H1 (cell line): ENCODE measurements around the gene SLC13A4. TPM values are rescaled to one million over a fixed set of nuclear protein-coding genes. Genes with fewer than 3 reads are reported as not detected.

ENCODE experiments used
- CTCF ChIA-PET: fragments of 300-600 bp; sonication (Branson Sonifier 250); formaldehyde crosslinking; loops from one replicate; lab custom pipeline; 2021; ENCODE audit not compliant: partially characterized antibody; lab: Charles Lee
- POLR2A ChIA-PET: fragments of 300-600 bp; sonication (Branson Sonifier 250); formaldehyde crosslinking; loops from one replicate; lab custom pipeline; 2021; ENCODE audit warnings: inconsistent platforms; ENCODE audit not compliant: partially characterized antibody; lab: Charles Lee
- DNase-seq, 2 experiments: peaks; one replicate each; pipeline versions ENCODE4 v3.0.0 to v3.0.0-alpha.2; 2010 to 2022; ENCODE audit warnings: low spot score in 2 of 2, low read depth in 1 of 2, mixed read lengths in 1 of 2
- FAIRE-seq: peaks from 2 replicates; lab custom pipeline; 2011; peaks lifted over from hg19 to GRCh38; lab: Jason Lieb, UNC
- H2AFZ ChIP-seq: 2 replicates; pipeline ENCODE4 v1.8.1; 2012; ENCODE audit warnings: low read length, inconsistent platforms
- H2AK5ac ChIP-seq: 2 replicates; pipeline ENCODE4 v1.6.1; 2013; ENCODE audit warnings: low read depth, low read length
- H2BK120ac ChIP-seq: replicated peaks from 2 replicates; pipeline ENCODE3; 2013; ENCODE audit warnings: low read depth, low read length, inconsistent platforms
- H2BK12ac ChIP-seq: 2 replicates; pipeline ENCODE4 v1.6.1; 2013; ENCODE audit warnings: low read depth, low read length
- H2BK15ac ChIP-seq: 2 replicates; pipeline ENCODE4 v1.6.1; 2013; ENCODE audit warnings: low read length
- H2BK20ac ChIP-seq: 2 replicates; pipeline ENCODE4 v1.6.1; 2013; ENCODE audit warnings: low read length
- H2BK5ac ChIP-seq: 2 replicates; pipeline ENCODE4 v1.6.1; 2013; ENCODE audit warnings: low read depth, low read length
- H3K14ac ChIP-seq: 2 replicates; pipeline ENCODE4 v1.6.1; 2013; ENCODE audit warnings: inconsistent platforms; ENCODE audit not compliant: insufficient read length
- H3K18ac ChIP-seq: 2 replicates; pipeline ENCODE4 v1.6.1; 2013; ENCODE audit warnings: low read length; ENCODE audit errors: extremely low read depth
- H3K23ac ChIP-seq: 2 replicates; pipeline ENCODE4 v1.6.1; 2013; ENCODE audit warnings: inconsistent platforms; ENCODE audit not compliant: insufficient read length
- H3K23me2 ChIP-seq: 2 replicates; pipeline ENCODE4 v1.6.1; 2013; ENCODE audit warnings: low read depth, low read length
- H3K27ac ChIP-seq: 2 replicates; pipeline ENCODE4 v1.6.1; 2011; ENCODE audit warnings: low read depth, low read length, inconsistent platforms
- H3K27me3 ChIP-seq, 4 experiments: replicated peaks in 1 of 4; 1 replicate in 1 of 4; 2 replicates in 3 of 4; pipeline versions ENCODE4 v1.6.1 to v1.8.1; 2011 to 2013; ENCODE audit warnings: low read length in 3 of 4, mild to moderate bottlenecking in 3 of 4, inconsistent platforms in 2 of 4, mixed read lengths in 2 of 4, moderate library complexity in 1 of 4; ENCODE audit not compliant: control insufficient read depth in 3 of 4, insufficient read depth in 3 of 4; ENCODE audit errors: extremely low read depth in 1 of 4
- H3K36me3 ChIP-seq, 4 experiments: 2 replicates each; pipeline versions ENCODE4 v1.6.1 to v1.8.1; 2011 to 2013; ENCODE audit warnings: mild to moderate bottlenecking in 4 of 4, low read length in 3 of 4, moderate library complexity in 2 of 4, control low read depth in 1 of 4, inconsistent platforms in 1 of 4; ENCODE audit not compliant: insufficient read depth in 4 of 4, control insufficient read depth in 2 of 4
- H3K4ac ChIP-seq: replicated peaks from 2 replicates; pipeline ENCODE3; 2013; ENCODE audit warnings: low read length, low read depth, mixed read lengths, inconsistent platforms; ENCODE audit not compliant: insufficient read length
- H3K4me1 ChIP-seq, 4 experiments: replicated peaks in 1 of 4; 1 replicate in 1 of 4; 2 replicates in 3 of 4; pipeline versions ENCODE4 v1.6.1 to v1.8.1; 2011 to 2013; ENCODE audit warnings: low read length in 3 of 4, inconsistent platforms in 2 of 4, mixed read lengths in 1 of 4; ENCODE audit not compliant: insufficient read depth in 4 of 4, control insufficient read depth in 3 of 4
- H3K4me2 ChIP-seq, 2 experiments: 2 replicates each; pipeline versions ENCODE4 v1.6.1 to v1.8.1; 2011 to 2013; ENCODE audit warnings: low read depth in 2 of 2, low read length in 2 of 2, control low read depth in 1 of 2, inconsistent platforms in 1 of 2, mild to moderate bottlenecking in 1 of 2; ENCODE audit not compliant: insufficient read depth in 1 of 2
- H3K4me3 ChIP-seq, 4 experiments: fragments of 200-600, 300-600 bp in 1 of 4; sonication (generic), shearing (Covaris generic), sonication (Bioruptor Twin) in 1 of 4; 2 replicates each; pipeline versions ENCODE4 v1.5.1 to v1.8.1; 2011 to 2016; ENCODE audit warnings: low read length in 4 of 4, low read depth in 3 of 4, control low read depth in 2 of 4, inconsistent platforms in 2 of 4, mild to moderate bottlenecking in 2 of 4, mixed read lengths in 1 of 4, moderate library complexity in 1 of 4; ENCODE audit not compliant: insufficient read depth in 2 of 4; ENCODE audit errors: extremely low read depth in 1 of 4
- H3K56ac ChIP-seq: replicated peaks from 2 replicates; pipeline ENCODE3; 2013; ENCODE audit warnings: low read depth, mild to moderate bottlenecking, mixed read lengths, low read length, inconsistent platforms; ENCODE audit not compliant: insufficient read length
- H3K79me1 ChIP-seq: 2 replicates; pipeline ENCODE4 v1.6.1; 2013; ENCODE audit warnings: low read depth, low read length, control low read depth
- H3K79me2 ChIP-seq, 2 experiments: 2 replicates each; pipeline versions ENCODE4 v1.6.1 to v1.8.1; 2012 to 2013; ENCODE audit warnings: low read length in 2 of 2, mild to moderate bottlenecking in 2 of 2, inconsistent platforms in 1 of 2; ENCODE audit not compliant: insufficient read depth in 2 of 2, control insufficient read depth in 1 of 2
- H3K9ac ChIP-seq, 4 experiments: replicated peaks in 1 of 4; 1 replicate in 1 of 4; 2 replicates in 3 of 4; pipeline versions ENCODE4 v1.6.1 to v1.8.1; 2011 to 2013; ENCODE audit warnings: low read depth in 3 of 4, low read length in 3 of 4, control low read depth in 2 of 4, mild to moderate bottlenecking in 2 of 4, moderate library complexity in 2 of 4, inconsistent platforms in 1 of 4; ENCODE audit errors: extremely low read depth in 1 of 4
- H3K9me3 ChIP-seq, 2 experiments: 2 replicates each; pipeline versions ENCODE4 v1.6.1 to v1.8.1; 2012 to 2013; ENCODE audit warnings: mild to moderate bottlenecking in 2 of 2, moderate library complexity in 2 of 2, control low read depth in 1 of 2, inconsistent platforms in 1 of 2, low read depth in 1 of 2, low read length in 1 of 2, mixed read lengths in 1 of 2; ENCODE audit not compliant: insufficient read depth in 2 of 2
- H4K20me1 ChIP-seq, 2 experiments: replicated peaks in 1 of 2; 2 replicates each; pipeline versions ENCODE3 to v1.8.1; 2011 to 2013; ENCODE audit warnings: inconsistent platforms in 2 of 2, low read length in 2 of 2, mild to moderate bottlenecking in 1 of 2; ENCODE audit not compliant: insufficient read depth in 2 of 2, control insufficient read depth in 1 of 2
- H4K5ac ChIP-seq: 2 replicates; pipeline ENCODE4 v1.6.1; 2013; ENCODE audit warnings: low read length, low read depth, mixed read lengths, inconsistent platforms; ENCODE audit not compliant: insufficient read length
- H4K8ac ChIP-seq: 2 replicates; pipeline ENCODE4 v1.8.0; 2013; ENCODE audit warnings: mild to moderate bottlenecking, moderate library complexity, low read length, inconsistent platforms; ENCODE audit not compliant: insufficient read depth; ENCODE audit errors: extremely low read depth
- H4K91ac ChIP-seq: replicated peaks from 2 replicates; pipeline ENCODE3; 2013; ENCODE audit warnings: low read length, mixed read lengths, inconsistent platforms; ENCODE audit not compliant: insufficient read length
- MAFK ChIP-seq: IDR thresholded peaks from 2 replicates; pipeline ENCODE4 v1.6.1; 2012; ENCODE audit warnings: low read depth, mild to moderate bottlenecking, improper control_type of control experiment, low read length
- WGBS, 2 experiments: shearing (Covaris generic) in 1 of 2; methylation state at CpG; one replicate each; pipeline versions ENCODE4 v1.1.6 to v1.1.7; 2013 to 2015; ENCODE audit warnings: low lambda C conversion rate in 2 of 2, mixed read lengths in 2 of 2, inconsistent platforms in 1 of 2, low coverage in 1 of 2, missing lambda C conversion rate in 1 of 2; ENCODE audit not compliant: insufficient replicate concordance in 2 of 2, insufficient coverage in 1 of 2, insufficient read length in 1 of 2; ENCODE audit errors: extremely low coverage in 1 of 2, missing lambda C conversion rate in 1 of 2; 5-methylcytosine and 5-hydroxymethylcytosine counted together
- polyA plus RNA-seq, 7 experiments: library from polyadenylated mRNA; depleted of rRNA in 3 of 7; stranded (reverse) in 5 of 7; unstranded in 2 of 7; fragments of >200 nt in 5 of 7; fragments of 200-250 nt in 2 of 7; gene quantifications; 1 replicate in 5 of 7; 2 replicates in 1 of 7; 4 replicates in 1 of 7; pipeline versions ENCODE4 v1.2.1 to v1.2.3, GENCODE V29; 2011 to 2013; ENCODE audit warnings: missing spikeins in 2 of 7, mixed read lengths in 2 of 7
- total RNA-seq: library from RNA; stranded (reverse); fragmentation: NEBNext Ultra II Directional; extraction: Animal tissue kit (Norgen Biotek cat#: 25700); gene quantifications from 2 replicates; pipeline ENCODE4 v1.2.1, GENCODE V29; 2021

SLC13A4 gene
- total and polyA plus RNA-seq, 2 of the 8 experiments (the other 6 are each of a cell fraction or from before 2014, with no cell fraction given) = 3.9 to 7.5 TPM

GRCh38 chr7:135669774-135670173, 58.2 kb downstream of the SLC13A4 start:
- Histone ChIP-seq H3K36me3 (peaks cover 0 to 7% (median 2%) of the 10 kb centered on the region in 4 experiments; a peak in 2 of 8 replicates), H3K23ac (no peak overlapping the region), H3K4me2 (no peak overlapping the region), H2BK20ac (no peak overlapping the region), H2BK5ac (no peak overlapping the region), H4K20me1 (peaks cover 0 to 1% of the 10 kb centered on the region in 2 experiments)
- FAIRE-seq (no peak), DNase-seq (no peak)
- TF ChIP-seq MAFK = no peak
- TF ChIP-seq, all 59 proteins: peak for 0
- Histone ChIP-seq H3K79me2 (peaks cover 3 to 85% of the 10 kb centered on the region in 2 experiments; a peak in 3 of 4 replicates), H2AFZ (no peak overlapping the region), H3K9me3 (peaks cover 0 to 4% of the 10 kb centered on the region in 2 experiments; a peak in 2 of 4 replicates), H3K18ac (no peak overlapping the region), H3K9ac (no peak overlapping the region), H2BK12ac (no peak overlapping the region), H3K4me3 (no peak overlapping the region), H2AK5ac (no peak overlapping the region), H4K91ac (no peak overlapping the region), H4K8ac (no peak overlapping the region), H4K5ac (no peak overlapping the region), H3K27me3 (no peaks in the 10 kb centered on the region), H3K23me2 (no peaks in the 10 kb centered on the region), H3K79me1 (peaks cover 5% of the 10 kb centered on the region; the same call in 1 of the 2 replicates), H3K56ac (no peak overlapping the region), H3K27ac (no peak overlapping the region), H3K4me1 (no peaks in the 10 kb centered on the region), H2BK15ac (no peak overlapping the region), H3K14ac (no peak overlapping the region), H3K4ac (no peak overlapping the region), H2BK120ac (no peak overlapping the region)
- ChIA-PET POLR2A (interaction anchor here (0.9 kb wide), 1 partner anchor 9 kb away, joined by 3 read pairs; no protein-coding TSS in a partner anchor), CTCF (interaction anchor here (0.6 to 8.9 kb wide), 11 partner anchors 13 to 339 kb away, joined by 3 to 133 read pairs (median 3); no protein-coding TSS in a partner anchor)
- WGBS, 2 experiments = 92% methylated on average over 1 of the region's 1 CpG; no CpG with 5 or more reads in 1 of the 2 experiments
